Measurements from ENCODE around the gene BMP7.
"Not testable (repeated sequence)": the region's sequence is repeated elsewhere in the genome, so short reads cannot be mapped to it uniquely, and the experiment has no call there.

The BMP7 gene

GRCh38 chr20:57209413-57209812, 57.0 kb downstream of the BMP7 start:
- FAIRE-seq: no peak

DNA sequence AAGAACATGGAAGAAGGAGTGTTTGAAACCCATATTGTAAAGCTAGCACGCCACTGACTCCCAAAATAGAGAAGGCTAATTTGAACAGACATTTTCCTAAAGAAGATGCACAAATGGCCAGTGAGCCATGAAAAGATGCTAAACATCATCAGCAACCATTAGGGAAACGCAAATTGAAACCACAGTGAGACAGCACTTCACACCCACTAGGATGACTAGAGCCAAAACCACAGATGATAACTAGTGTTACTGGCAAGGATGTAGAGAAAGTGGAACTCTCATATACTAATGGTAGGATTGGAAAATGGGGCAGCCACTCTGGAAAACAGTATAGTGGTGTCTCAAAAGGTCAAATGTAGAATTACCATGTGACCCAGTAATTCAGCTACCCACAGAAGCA, 58.2 kb downstream of the BMP7 start:
- FAIRE-seq: no peak

DNA sequence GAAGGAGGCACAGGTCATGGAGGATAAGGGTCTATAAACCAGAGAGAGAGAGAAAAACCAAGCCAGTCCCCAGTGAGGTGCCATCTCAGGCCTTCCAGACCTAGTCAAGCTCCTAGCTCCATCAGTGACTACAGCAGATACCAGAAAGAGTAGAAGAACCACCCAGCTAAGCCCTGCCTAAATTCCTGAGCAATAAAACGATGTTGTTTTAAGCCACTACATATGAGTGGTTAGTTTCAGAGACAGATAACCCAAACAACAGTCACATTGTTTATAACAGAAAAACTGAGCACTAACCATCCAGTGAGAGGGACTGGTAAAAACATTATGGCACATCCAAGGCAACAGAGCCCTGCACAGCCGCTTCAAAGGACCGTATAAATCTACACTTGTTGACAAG, 59.2 kb downstream of the BMP7 start:
- no peak for FAIRE-seq

GRCh38 chr20:57205606-57206219, 60.7 kb downstream of the BMP7 start:
- no peak for FAIRE-seq

DNA sequence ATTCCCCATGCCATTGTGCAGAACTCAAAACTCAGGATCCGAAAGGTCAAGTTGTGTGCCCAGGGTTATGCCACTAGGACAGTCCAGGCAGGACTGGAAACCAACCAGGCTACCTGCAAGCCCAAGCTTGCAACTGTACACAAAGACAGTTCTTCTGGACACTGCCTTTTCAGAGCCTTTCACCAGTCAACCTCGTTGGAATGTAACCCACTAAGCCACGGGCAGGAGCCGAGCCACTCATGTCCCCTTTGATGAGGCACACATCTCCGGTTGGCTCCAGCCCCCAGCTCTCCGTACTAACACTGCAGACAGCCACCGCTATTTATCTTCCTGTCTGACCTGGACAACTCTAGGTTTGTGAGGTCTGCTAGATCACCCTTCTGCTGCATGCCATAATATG, 62.5 kb downstream of the BMP7 start:
- FAIRE-seq: no peak

DNA sequence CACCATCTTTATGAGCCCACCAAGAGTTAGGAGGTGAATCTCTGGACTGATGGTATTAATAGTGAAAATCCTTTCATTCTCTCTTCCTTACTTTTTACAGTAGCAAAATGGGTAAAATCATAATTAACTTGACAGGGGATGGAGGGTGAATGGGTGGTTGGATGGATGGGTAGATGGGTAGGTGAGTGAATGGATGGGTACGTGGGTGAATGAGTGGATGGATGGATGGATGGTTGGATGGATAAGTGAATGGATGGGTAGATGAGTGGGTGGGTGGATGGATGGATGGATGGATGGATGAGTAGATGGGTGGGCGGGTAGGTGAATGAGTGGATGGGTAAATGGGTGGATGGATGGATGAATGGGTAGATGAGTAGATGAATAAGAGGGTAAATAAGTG, 63.2 kb downstream of the BMP7 start:
- no peak for FAIRE-seq

DNA sequence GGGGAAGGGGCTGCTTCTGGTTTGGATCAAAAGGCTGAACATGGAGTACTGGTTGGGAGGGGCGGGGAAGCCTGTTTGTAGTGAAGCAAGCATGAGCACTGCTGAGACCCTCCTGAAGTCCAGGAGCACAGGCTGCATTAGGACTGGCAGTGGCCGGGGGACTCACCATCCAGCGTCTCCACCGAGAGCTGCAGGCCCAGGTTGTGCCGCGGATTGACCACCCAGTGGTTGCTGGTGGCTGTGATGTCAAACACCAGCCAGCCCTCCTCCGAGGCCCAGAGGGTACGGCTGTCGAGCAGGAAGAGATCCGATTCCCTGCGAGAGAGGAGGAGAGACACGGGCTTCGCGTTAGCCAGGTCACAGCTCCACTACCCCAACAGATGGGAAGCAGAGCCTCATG, 64.1 kb downstream of the BMP7 start:
- FAIRE-seq: no peak

DNA sequence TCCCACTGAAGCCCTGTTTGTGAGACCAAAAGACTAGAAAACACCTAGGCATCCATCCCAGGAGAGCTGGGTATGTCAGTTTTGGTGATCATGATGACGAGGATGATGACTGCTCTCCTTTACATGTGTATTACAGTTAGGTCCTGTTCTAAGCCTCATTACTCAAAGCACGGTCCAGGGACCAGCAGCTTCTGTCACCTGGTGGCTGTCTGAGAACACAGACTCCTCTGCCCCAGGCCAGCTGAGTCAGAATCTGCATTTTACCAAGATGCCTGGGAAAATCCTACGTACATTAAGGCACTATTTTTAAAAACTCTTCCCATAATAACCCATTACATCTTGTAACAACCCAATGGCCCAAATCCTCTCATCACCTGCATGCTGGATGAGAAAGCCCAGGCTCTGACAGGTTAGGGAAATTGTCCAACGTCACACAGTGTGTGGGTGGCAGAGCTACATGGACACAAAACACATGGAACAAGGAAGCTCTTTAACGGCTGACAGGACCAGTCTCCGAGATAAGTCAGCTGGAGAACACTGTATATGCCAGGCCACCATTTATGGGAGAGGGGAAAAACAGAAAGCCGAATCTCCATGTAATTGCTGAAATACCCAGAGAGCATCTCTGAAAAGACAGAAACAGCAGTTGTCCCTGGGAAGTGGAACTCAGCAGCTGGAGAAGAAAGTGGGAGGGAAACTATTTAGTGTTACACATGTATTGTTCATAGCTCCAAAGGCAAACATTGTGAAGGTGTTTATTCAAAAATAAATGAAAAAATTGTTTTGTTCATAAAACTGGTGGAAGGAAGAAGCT, 65.4 kb downstream of the BMP7 start:
- FAIRE-seq: no peak

- no peak for FAIRE-seq
These were observed 66.6 kb downstream of the BMP7 start for GRCh38 chr20:57199656-57200405.

- no peak for FAIRE-seq
These were observed 68.0 kb downstream of the BMP7 start for GRCh38 chr20:57198132-57199072.

- no peak for FAIRE-seq
These were observed 68.9 kb downstream of the BMP7 start for GRCh38 chr20:57197352-57198131.

DNA sequence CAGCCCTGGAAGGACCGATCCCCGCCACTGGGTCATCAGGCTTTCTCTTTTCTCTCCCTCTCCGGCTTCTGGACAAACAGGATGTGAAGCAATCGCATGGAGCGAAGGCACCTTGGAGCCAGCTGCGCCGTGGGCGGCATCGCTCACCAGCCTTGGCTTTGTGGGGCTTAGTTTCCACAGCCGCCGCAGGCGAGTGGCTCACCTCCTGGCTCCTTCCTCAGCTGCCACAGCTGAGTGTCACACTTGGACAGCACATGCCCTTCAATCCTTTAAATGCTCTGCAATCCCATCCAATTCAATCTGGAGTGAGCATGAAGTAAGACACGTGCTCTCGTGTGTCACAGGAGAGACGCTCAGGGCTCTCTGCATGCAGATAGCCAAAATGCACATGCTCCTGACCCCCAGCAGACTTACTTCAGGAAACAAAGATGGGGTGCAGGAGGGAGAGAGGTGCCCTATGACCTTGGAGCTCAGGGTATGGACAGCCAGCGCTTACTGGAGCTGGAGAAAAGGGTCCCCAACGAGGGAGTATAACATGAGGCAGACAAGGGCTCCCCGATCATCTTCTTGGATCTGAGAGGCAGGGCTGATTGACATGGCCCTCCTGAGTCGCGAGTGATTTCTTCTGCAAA, 70.9 kb downstream of the BMP7 start:
- no peak for FAIRE-seq

- no peak for FAIRE-seq
These were observed 71.4 kb downstream of the BMP7 start for GRCh38 chr20:57195023-57195422.

- no peak for FAIRE-seq
These were observed 72.3 kb downstream of the BMP7 start for GRCh38 chr20:57194154-57194553.

DNA sequence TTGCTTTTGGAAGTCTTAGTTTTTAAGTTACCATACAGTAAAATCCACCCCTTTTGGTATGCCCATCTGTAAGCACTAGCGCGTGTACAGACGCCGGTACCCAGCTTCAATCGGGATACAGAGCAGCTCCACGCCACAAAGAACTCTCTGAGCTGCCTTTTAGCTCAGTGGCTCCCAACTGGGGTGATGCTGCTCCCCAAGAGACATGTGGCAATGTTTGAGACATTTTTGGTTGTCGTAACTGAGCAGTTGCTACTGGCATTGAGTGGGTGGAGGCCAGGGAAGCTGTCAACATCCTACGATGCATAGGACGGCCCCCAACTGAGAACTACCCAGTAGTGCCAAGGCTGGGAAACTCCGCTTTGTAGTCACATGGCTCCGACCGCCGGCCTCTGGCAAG, 73.3 kb downstream of the BMP7 start:
- FAIRE-seq: no peak

DNA sequence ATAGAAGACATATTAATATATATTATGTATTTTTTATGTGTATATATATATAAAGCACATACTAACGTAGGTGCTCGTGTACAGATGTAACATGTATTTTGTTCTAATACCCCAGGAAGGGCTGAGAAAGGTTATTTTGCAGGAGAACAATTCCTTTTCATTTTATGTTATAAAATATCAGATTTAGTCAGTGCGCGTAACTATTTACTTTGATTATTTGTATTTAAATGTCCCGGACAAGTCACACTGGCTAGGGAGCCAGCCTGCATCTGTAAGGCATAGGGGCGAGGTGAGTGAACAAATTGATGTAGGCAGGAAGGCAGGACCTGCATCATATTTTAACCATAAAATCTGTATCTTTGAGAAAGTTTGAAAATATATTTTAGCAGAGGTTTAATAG, 74.1 kb downstream of the BMP7 start:
- FAIRE-seq: no peak

- FAIRE-seq: not testable (repeated sequence)
These were observed 75.2 kb downstream of the BMP7 start for GRCh38 chr20:57191265-57191638.

DNA sequence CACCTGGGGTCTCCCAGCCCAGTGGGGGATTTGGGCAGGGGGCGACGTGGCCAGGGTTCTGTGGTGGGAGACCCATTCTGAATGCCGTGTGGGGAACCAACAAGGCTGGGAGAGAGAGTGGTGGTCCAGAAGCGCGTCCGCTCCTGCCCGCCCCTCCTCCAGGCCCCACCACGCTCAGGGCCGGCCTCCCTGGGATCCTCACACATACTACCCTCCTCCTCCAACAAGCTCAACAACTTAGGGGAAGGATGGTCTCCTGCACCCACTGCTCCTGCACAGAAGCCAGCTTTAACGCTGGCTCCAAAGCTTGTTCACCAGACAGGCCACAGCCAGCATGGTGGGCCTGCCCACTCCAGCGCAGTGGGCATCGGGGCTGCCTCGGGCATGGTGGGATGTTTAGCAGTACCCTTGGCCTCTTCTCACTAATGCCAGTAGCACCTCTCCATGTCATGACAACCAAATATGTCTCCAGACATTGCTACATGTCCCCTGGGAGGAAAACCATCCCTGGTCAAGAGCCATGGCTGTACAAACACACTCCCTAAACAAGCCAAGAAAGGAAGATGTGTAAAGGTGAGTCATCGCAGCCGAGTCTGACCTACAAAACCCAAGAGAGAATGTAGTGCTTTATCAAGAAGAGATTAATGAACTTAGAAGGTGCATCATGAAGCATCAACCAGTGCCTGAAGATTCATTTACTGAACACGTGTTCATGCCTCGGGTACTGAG, 75.7 kb downstream of the BMP7 start:
- FAIRE-seq: no peak

DNA sequence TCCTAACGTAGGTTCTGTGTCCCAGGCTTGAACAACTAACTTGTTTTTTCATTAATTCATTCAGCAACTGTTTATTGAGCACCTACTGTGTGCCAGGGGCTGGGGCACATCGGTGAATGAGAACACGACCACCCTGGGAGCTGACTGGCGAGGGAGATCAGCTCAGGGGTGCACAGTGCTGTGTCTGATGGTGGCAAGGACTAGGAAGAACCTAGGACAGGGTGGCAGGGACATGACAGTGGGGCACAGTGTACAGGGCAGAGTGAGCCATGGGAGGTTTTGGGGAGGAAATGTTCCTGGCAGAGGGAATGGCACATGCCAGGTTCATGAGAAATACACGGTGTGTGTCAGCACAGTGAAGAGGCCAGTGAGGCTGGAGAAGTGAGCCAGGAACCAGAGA, 76.7 kb downstream of the BMP7 start:
- FAIRE-seq: no peak

- FAIRE-seq: no peak
These were observed 77.8 kb downstream of the BMP7 start for GRCh38 chr20:57188576-57189079.

GRCh38 chr20:57188056-57188455, 78.4 kb downstream of the BMP7 start:
- FAIRE-seq: no peak
